Activated naive CD8-positive, alpha-beta T cell treated with anti-CD3 and anti-CD28 coated beads, Interleukin-2, amount 10 ng/mL, durations not matched to agents 7 days and 5 days (primary cell): Measurements from ENCODE around the gene RPSA. TPM values are rescaled to one million over a fixed set of nuclear protein-coding genes. Genes with fewer than 3 reads are reported as not detected.
A peak's percentile ranks its signal among the peaks of the same experiment; 100 is the strongest.
"Not testable (repeated sequence)": the region's sequence is repeated elsewhere in the genome, so short reads cannot be mapped to it uniquely, and the experiment has no call there.

Experiments used
- ATAC-seq: fragments of 150-1000 bp; cut with Tn5 transposase; one replicate; pipeline ENCODE4 v1.10.0; 2021; ENCODE audit warnings: low read depth, moderate library complexity
- POLR2A ChIA-PET: fragments of 350-600 bp; sonication (Branson Sonifier 250); formaldehyde crosslinking; loops from one replicate; lab custom pipeline; 2021; ENCODE audit warnings: antibody characterized with exemption; lab: Charles Lee
- DNase-seq: peaks from one replicate; pipeline ENCODE4 v3.0.0; 2021
- H3K27ac Mint-ChIP-seq: one replicate; pipeline ENCODE4 v1.8.0; 2022; ENCODE audit warnings: mild to moderate bottlenecking, mixed read lengths
- H3K27me3 Mint-ChIP-seq: one replicate; pipeline ENCODE4 v1.8.0; 2022; ENCODE audit warnings: mild to moderate bottlenecking, moderate library complexity, mixed read lengths
- H3K36me3 Mint-ChIP-seq: one replicate; pipeline ENCODE4 v1.8.0; 2021; ENCODE audit warnings: mild to moderate bottlenecking, mixed read lengths
- H3K4me1 Mint-ChIP-seq: one replicate; pipeline ENCODE4 v1.8.0; 2021; ENCODE audit warnings: mixed read lengths
- H3K4me3 Mint-ChIP-seq: one replicate; pipeline ENCODE4 v1.8.0; 2022; ENCODE audit warnings: mild to moderate bottlenecking, moderate library complexity, mixed read lengths
- H3K9me3 Mint-ChIP-seq: one replicate; pipeline ENCODE4 v1.8.0; 2021; ENCODE audit warnings: mixed read lengths
- total RNA-seq, 2 experiments: library from RNA; stranded (reverse); gene quantifications; one replicate each; pipeline ENCODE4 v1.2.3, GENCODE V29; 2021

RPSA gene
- total RNA-seq, 2 experiments from 2014 or later, result 1,282 to 1,296 TPM

GRCh38 chr3:39435006-39435748, 28.7 kb downstream of the RPSA start:
- no peaks in the 10 kb centered on the region for H3K36me3 Mint-ChIP-seq
- no peak for ATAC-seq
- H3K27me3 Mint-ChIP-seq, result peaks cover 4% of the 10 kb centered on the region
- no peak for DNase-seq
- peaks cover 2% of the 10 kb centered on the region for H3K4me1 Mint-ChIP-seq
- POLR2A ChIA-PET, result no interaction called here
- no peaks in the 10 kb centered on the region for H3K9me3 Mint-ChIP-seq
- no peak overlapping the region for H3K4me3 Mint-ChIP-seq
- H3K27ac Mint-ChIP-seq, result no peak overlapping the region

- no peaks in the 10 kb centered on the region for H3K9me3 Mint-ChIP-seq
- POLR2A ChIA-PET, result no interaction called here
- no peaks in the 10 kb centered on the region for H3K36me3 Mint-ChIP-seq
- no peak overlapping the region for H3K4me3 Mint-ChIP-seq
- ATAC-seq, result no peak
- peaks cover 1% of the 10 kb centered on the region for H3K27me3 Mint-ChIP-seq
- no peak overlapping the region for H3K27ac Mint-ChIP-seq
- no peak for DNase-seq
- no peaks in the 10 kb centered on the region for H3K4me1 Mint-ChIP-seq
Observed at GRCh38 chr3:39438880-39439279, 32.4 kb downstream of the RPSA start.

- no peaks in the 10 kb centered on the region for H3K36me3 Mint-ChIP-seq
- ATAC-seq (no peak), DNase-seq (no peak)
- no peaks in the 10 kb centered on the region for H3K9me3 Mint-ChIP-seq
- no peaks in the 10 kb centered on the region for H3K4me1 Mint-ChIP-seq
- no peak overlapping the region for H3K27ac Mint-ChIP-seq
- H3K27me3 Mint-ChIP-seq, result peaks cover 2% of the 10 kb centered on the region
- no peak overlapping the region for H3K4me3 Mint-ChIP-seq
- POLR2A ChIA-PET, result no interaction called here
Observed at GRCh38 chr3:39440316-39440715, 33.8 kb downstream of the RPSA start.

GRCh38 chr3:39443530-39443929, 37.0 kb downstream of the RPSA start:
- no peak overlapping the region for H3K27ac Mint-ChIP-seq
- H3K27me3 Mint-ChIP-seq, result peaks cover 2% of the 10 kb centered on the region
- no peaks in the 10 kb centered on the region for H3K36me3 Mint-ChIP-seq
- POLR2A ChIA-PET, result no interaction called here
- ATAC-seq (no peak), DNase-seq (no peak)
- H3K4me1 Mint-ChIP-seq, result no peaks in the 10 kb centered on the region
- H3K4me3 Mint-ChIP-seq, result no peak overlapping the region
- H3K9me3 Mint-ChIP-seq, result no peaks in the 10 kb centered on the region

GRCh38 chr3:39445927-39446326, 39.4 kb downstream of the RPSA start:
- Mint-ChIP-seq H3K9me3 (no peaks in the 10 kb centered on the region), H3K27ac (no peak overlapping the region), H3K36me3 (no peaks in the 10 kb centered on the region), H3K4me1 (no peaks in the 10 kb centered on the region), H3K27me3 (peaks cover 4% of the 10 kb centered on the region), H3K4me3 (no peak overlapping the region)
- no peak for DNase-seq
- ATAC-seq, result no peak
- POLR2A ChIA-PET, result no interaction called here

GRCh38 chr3:39446444-39446843, 39.9 kb downstream of the RPSA start:
- Mint-ChIP-seq H3K4me3 (no peak overlapping the region), H3K27ac (no peak overlapping the region), H3K36me3 (no peaks in the 10 kb centered on the region), H3K9me3 (no peaks in the 10 kb centered on the region), H3K27me3 (peaks cover 4% of the 10 kb centered on the region), H3K4me1 (no peaks in the 10 kb centered on the region)
- DNase-seq (no peak), ATAC-seq (no peak)
- POLR2A ChIA-PET, result no interaction called here

GRCh38 chr3:39447637-39448483, 41.3 kb downstream of the RPSA start:
- DNase-seq, result peak; percentile 39
- no peaks in the 10 kb centered on the region for H3K9me3 Mint-ChIP-seq
- no peaks in the 10 kb centered on the region for H3K36me3 Mint-ChIP-seq
- POLR2A ChIA-PET, result interaction anchor here (0.5 to 1.0 kb wide), 2 partner anchors 51 to 81 kb away, joined by 3 to 4 read pairs; no protein-coding TSS in a partner anchor
- H3K4me1 Mint-ChIP-seq, result no peaks in the 10 kb centered on the region
- peak; percentile 77 for ATAC-seq
- H3K4me3 Mint-ChIP-seq, result no peak overlapping the region
- no peak overlapping the region for H3K27ac Mint-ChIP-seq
- peaks cover 10% of the 10 kb centered on the region for H3K27me3 Mint-ChIP-seq

- POLR2A ChIA-PET, result interaction anchor here (1.0 kb wide), 1 partner anchor 50 kb away, joined by 4 read pairs; no protein-coding TSS in a partner anchor
- Mint-ChIP-seq H3K27ac (no peak overlapping the region), H3K4me1 (peaks cover 1% of the 10 kb centered on the region), H3K27me3 (peaks cover 15% of the 10 kb centered on the region), H3K36me3 (no peaks in the 10 kb centered on the region), H3K9me3 (no peaks in the 10 kb centered on the region), H3K4me3 (no peak overlapping the region)
- ATAC-seq (no peak), DNase-seq (no peak)
Observed at GRCh38 chr3:39448506-39449233, 42.1 kb downstream of the RPSA start.

- Mint-ChIP-seq H3K4me1 (peaks cover 1% of the 10 kb centered on the region), H3K36me3 (no peaks in the 10 kb centered on the region), H3K9me3 (no peaks in the 10 kb centered on the region), H3K27me3 (peaks cover 18% of the 10 kb centered on the region), H3K4me3 (no peak overlapping the region), H3K27ac (no peak overlapping the region)
- POLR2A ChIA-PET, result no interaction called here
- ATAC-seq (no peak), DNase-seq (no peak)
Observed at GRCh38 chr3:39449796-39450195, 43.3 kb downstream of the RPSA start.

GRCh38 chr3:39453134-39453533, 46.6 kb downstream of the RPSA start:
- POLR2A ChIA-PET, result no interaction called here
- ATAC-seq (no peak), DNase-seq (no peak)
- H3K27me3 Mint-ChIP-seq, result peaks cover 18% of the 10 kb centered on the region
- no peaks in the 10 kb centered on the region for H3K9me3 Mint-ChIP-seq
- no peak overlapping the region for H3K4me3 Mint-ChIP-seq
- H3K4me1 Mint-ChIP-seq, result peaks cover 1% of the 10 kb centered on the region
- no peak overlapping the region for H3K27ac Mint-ChIP-seq
- no peaks in the 10 kb centered on the region for H3K36me3 Mint-ChIP-seq

- ATAC-seq, H3K4me1 Mint-ChIP-seq, DNase-seq, H3K36me3 Mint-ChIP-seq, H3K4me3 Mint-ChIP-seq, H3K9me3 Mint-ChIP-seq, POLR2A ChIA-PET, H3K27ac Mint-ChIP-seq: not testable (repeated sequence)
- peaks cover 18% of the 10 kb centered on the region for H3K27me3 Mint-ChIP-seq
Observed at GRCh38 chr3:39453872-39454271, 47.4 kb downstream of the RPSA start.

GRCh38 chr3:39454591-39455217, 48.2 kb downstream of the RPSA start:
- Mint-ChIP-seq H3K4me1 (peaks cover 1% of the 10 kb centered on the region), H3K36me3 (no peaks in the 10 kb centered on the region), H3K9me3 (no peaks in the 10 kb centered on the region), H3K27me3 (peaks cover 16% of the 10 kb centered on the region), H3K27ac (no peak overlapping the region), H3K4me3 (no peak overlapping the region)
- POLR2A ChIA-PET, result no interaction called here
- ATAC-seq (no peak), DNase-seq (no peak)

- ATAC-seq (no peak), DNase-seq (no peak)
- H3K27ac Mint-ChIP-seq, result no peak overlapping the region
- H3K36me3 Mint-ChIP-seq, result no peaks in the 10 kb centered on the region
- POLR2A ChIA-PET, result no interaction called here
- peaks cover 1% of the 10 kb centered on the region for H3K4me1 Mint-ChIP-seq
- no peaks in the 10 kb centered on the region for H3K9me3 Mint-ChIP-seq
- H3K27me3 Mint-ChIP-seq, result peaks cover 21% of the 10 kb centered on the region
- no peak overlapping the region for H3K4me3 Mint-ChIP-seq
Observed at GRCh38 chr3:39456159-39456558, 49.6 kb downstream of the RPSA start.
